Hematopoietic multipotent progenitor cell treated with erythropoietin and hydrocortisone succinate and interleukin-3 and kit ligand, for 4 days (in vitro differentiated cells): ENCODE results near the gene SGIP1.
"Not testable (repeated sequence)": the region's sequence is repeated elsewhere in the genome, so short reads cannot be mapped to it uniquely, and the experiment has no call there.

Experiments
- DNase-seq: peaks from one replicate; pipeline ENCODE4 v3.0.0-alpha.2; 2015

Gene SGIP1

DNA sequence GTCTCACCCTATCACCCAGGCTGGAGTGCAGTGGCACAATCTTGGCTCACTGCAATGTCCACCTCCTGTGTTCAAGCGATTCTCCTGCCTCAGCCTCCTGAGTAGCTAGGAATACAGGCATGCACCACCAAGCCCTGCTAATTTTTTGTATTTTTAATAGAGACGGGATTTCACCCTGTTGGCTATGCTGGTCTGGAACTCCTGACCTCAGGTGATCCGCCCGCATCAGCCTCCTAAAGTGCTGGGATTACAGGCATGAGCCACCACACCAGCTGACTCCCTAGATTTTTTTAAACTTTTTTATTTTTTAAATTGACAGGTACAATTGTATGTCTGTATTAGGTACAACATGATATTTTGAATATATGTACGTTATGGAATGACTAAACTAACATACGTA, 200.6 kb downstream of the SGIP1 start:
- DNase-seq = not testable (repeated sequence)

DNA sequence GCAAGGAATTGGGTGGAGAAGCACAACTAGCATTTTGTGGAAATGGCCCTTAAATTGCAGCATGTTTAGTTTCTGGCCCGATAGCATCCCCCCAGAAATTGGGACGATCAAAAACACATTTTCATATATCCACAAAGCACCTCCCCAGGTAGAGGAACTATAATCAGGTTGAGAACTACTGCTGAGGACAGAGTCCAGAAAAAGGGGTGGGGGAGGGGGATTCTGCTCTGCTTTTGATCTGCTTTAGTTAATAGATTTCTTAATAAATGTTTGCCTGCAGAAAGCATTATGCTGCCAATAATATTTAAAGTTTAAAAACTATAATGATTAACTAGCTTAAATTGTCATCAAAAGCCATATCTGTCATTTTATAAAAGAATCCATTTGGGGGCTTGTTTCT, 203.9 kb downstream of the SGIP1 start:
- no peak for DNase-seq

DNA sequence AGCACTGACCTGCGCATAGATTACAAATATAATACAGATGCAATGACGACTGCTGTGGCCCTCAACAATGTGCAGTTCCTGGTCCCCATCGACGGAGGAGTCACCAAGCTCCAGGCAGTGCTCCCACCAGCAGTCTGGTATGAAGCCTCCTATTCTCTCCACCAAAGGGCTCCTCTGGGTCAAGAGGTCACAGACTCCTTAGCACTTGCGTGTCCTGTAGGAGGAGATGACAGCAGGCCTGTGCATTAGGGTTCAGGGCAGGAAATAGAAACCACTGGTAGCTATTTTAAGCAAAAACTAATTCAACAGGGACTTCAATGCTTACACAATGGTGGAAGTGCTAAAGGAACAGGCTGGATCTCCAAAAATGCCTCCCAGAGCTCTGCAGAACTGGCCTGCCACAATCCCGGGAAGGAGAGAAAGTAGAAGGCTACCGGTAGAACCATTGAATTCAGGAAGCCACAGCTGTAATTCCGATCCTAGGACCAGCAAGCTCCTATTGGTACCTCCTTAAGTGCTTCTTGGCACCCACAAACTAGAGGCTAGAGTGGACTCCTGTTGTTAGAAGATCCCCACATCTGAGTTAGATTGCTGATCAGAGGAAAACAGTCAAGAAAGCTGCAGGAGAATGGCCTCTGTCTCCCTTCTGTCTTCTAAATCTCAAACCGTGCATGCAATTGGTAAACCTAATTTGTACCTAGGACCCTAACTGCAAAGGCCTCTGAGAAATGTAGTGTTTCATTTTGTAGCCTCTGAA, 205.6 kb downstream of the SGIP1 start:
- peak; percentile 33 for DNase-seq

DNA sequence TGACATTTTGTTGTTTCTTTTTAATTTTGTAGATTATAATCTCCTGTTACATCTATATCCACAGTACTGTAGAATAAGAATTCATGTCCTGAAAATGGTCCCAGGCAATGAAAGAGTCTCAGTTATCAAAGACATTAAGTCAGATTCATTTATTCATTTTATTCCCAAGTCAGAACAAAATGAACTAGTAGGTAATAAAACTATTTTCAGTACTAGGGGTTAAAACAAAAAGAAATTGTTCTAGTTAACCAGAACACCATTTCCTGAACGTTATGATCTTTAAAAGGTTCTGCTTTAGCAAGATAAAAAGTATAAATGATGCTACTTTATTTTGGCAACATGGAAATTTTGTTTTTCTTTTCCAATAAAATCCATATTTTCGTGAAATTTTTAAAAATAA, 211.5 kb downstream of the SGIP1 start:
- no peak for DNase-seq

DNA sequence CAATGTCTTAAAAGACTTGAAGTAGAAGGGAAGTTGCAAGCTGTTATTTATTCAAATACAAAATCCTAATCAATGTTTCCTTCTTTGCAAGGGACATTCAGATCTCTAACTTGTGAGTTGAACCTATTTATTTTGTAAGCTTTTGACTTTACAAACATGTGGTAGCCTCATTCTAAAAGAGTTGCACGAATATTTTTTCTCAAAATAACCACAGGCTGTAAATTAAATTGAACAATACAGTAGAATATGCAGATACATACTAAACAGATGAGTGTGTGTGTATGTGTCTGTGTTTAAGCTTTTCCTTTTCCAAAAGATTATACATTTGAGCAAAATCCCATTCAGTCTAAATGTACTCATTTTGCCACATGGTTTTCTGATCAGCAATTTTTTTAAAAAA, 213.5 kb downstream of the SGIP1 start:
- no peak for DNase-seq

DNA sequence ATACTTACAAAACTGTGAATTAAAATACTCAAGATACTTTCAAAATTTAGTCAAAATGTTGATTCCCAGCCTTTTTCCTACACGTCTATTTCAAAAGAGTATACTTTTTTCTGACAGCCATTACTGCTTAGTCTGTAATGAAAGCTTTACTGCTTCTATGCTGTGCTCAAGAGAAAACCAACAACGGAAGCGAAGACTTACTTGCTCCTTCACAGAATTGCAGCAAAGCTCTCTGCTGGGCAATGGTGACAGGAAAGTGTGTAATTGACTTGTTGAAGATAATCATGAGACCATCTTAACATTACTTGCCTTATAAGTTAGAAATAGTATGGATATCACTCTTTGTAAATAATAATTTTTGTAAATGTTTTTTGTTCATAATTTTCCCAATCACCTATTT, 216.6 kb downstream of the SGIP1 start:
- DNase-seq = peak; percentile 68

DNA sequence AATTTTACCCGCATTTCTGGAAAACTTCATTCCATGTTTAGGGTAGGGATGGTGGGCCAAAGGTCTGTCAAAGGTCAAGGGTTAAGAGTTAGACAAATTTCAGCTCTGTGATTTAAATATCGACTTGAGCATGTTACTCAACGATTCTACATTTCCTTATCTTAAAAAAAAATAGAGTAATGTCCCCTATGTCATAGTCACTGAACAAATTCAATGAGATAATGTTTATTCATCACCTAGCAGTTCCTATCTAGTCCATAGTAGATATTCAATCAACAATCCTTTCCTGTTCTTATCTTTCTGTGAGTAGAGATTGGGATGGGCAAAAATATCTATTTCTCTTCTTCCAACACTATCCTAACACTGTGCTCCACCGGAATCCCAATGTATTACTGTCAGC, 217.2 kb downstream of the SGIP1 start:
- no peak for DNase-seq

DNA sequence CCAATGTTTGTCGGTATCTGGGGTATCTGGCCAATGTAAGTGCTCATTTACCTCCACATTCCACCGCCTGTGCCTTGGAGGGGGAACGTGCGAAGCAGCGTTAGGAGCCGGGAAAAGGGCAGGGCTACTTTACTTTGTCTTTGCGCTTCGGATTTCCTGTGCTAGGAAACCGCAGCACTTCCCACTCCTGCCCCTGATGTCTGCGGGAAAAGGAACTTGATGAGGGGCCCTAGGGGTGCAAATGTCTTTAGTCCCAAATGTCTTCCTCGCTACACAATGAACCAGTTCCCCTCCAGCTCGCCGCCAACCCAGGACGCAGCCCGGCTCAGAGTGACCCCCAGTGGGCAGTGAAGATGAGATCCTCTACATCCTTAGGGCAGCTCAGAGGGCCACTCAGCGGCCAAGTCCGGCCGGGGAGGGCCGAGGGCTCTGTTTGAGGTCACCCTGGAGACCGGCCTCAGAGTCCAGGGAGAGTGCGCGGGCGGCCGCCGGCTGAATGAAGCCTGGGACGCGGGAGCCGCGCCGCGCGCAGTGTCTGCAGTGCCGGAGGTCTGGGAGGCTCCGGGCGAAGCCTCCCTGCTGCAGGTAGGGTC, 218.1 kb downstream of the SGIP1 start, which contains the start of gene DYNLT5:
TSS of gene DYNLT5 (plus strand) at position 460 of the 593 bp plus-strand sequence. CDS start 2,200 bp downstream, outside the sequence.
- DNase-seq = peak; percentile 73

DNA sequence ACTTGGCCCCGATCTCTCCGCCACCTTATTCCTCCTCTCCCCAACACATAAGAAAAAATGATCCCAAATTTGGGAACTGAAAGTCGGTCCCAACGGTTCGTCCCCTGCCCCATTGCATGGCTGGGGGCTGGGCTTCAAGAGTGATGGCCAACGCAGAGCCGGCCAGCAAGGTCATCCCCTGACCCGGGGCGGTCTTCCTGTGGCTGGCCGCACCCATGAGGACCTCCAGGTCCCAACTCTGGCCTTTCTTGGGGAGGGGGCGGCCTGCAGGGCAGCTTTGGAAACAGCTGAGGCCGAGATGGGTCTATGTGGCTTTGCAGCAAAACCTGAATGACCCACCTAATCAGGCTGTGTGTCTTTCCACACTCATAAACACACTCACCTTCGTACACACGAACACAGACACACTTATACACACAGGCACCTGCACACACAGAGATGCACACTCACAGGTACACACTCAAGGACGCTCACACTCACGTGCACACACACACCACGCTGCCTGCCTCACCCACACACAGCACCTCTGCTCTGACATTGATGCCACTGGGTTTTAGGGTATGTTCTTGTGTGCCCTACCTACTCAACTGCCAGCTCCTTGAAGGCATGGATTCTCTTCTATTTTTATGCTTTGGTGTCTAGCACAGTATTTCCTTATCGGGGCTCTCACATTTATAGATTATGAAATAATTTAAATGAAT, 218.9 kb downstream of the SGIP1 start:
- no peak for DNase-seq

DNA sequence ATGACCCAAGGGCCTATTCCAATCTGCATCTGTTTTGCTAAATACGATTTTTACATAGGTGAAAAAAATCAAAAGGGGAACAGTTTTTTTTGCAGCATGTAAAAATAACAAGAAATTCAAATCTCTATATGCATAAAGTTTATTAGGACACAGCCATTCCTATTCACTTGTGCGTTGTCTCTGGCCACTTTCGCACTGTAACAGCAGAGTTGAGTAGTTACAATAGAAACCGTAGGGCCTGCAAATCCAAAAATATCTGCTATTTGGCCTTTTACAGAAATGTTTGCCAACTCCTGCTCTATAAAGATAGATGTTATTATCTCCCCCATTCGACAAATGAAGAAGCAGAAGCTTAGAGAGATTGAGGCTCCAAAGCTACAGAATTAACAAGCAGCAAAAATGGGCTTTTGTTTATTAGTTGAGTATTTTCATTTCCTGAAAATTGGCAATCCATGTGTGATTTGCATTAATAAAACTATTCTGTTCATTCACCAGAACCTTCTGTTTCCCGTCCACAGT, 223.8 kb downstream of the SGIP1 start:
- DNase-seq = peak; percentile 51

DNA sequence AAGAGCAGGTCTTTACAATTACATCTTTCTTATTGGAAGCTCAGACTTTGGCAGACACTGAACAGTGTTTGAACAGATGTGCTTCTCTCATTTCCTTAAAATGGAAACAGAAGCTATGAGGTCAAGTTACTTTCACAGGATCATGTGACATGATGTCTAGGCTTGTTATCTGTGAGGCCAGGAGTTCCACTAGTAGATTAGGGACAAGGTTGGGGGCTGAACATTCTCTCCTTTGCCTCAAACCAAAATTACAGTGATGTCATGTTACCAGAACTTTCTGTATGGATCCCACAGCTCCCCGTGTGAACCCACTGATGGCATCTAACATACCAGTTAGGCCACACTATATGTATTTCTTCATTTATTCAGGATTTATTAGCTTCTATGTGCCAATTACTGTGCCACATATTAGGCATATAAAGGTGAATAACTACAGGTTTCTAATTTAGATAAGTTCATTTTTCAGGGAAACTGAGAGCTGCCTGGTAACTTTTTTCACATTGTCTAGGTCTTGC, 224.3 kb downstream of the SGIP1 start:
- peak; percentile 90 for DNase-seq

DNA sequence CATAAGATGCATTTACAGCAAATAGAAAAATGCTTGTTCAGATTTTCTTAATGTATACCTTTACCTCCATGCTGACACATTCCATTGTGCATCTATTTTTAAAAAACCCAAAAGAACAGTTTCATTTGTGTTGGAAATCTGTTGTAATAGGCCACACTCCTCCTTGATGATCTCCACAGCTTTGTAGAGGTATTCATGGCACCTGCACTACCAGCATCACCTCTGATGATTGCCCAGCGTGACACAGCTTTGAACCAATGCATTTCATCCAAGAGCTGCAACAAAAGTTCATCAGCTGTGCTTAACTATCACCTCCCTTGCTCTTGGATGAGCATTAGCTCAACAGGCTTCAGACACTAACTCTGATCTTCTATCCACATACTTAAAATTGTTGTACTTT, 226.6 kb downstream of the SGIP1 start:
- no peak for DNase-seq

DNA sequence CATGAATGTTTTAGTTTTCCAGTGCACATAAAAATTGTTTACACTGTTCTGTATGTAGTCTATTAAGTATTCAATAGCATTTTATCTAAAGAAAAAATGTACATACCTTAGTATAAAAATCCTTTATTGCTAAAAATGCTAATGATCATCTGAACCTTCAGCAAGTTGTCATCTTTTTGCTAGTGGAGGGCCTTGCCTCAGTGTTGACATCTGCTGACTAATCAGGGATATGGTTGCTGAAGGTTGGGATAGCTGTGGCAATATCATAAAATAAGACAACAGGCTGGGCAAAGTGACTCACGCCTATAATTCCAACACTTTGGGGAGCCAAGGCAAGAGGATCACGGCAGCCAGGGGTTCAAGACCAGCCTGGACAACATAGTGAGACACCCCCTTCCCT, 227.3 kb downstream of the SGIP1 start:
- peak; percentile 29 for DNase-seq

DNA sequence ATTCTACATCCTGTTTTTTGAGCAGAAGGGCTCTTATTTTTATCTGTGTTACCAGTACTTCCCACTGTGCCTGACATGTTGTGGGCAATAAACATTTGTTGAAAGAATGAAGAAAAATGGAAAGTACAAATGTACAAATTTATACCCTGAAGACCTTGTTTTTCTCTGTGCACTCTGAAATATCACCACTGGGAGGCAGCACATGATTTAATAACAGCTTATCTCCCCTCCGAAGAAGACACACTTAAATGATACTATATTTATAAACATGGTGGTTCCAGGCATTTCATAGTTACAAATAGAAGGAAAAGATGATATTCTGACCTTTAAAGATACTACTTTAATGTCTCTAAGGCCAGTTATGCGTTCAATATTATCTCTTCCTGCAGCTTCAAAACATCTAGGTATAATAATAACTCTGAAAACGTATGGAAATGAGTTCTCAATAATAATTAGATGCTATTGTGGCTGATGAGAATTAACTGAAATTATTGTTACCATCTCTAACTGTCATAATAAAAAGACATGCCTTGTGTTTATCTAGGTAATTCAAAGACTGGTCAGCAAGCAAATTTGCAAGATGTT, 231.1 kb downstream of the SGIP1 start:
- DNase-seq = peak; percentile 89

DNA sequence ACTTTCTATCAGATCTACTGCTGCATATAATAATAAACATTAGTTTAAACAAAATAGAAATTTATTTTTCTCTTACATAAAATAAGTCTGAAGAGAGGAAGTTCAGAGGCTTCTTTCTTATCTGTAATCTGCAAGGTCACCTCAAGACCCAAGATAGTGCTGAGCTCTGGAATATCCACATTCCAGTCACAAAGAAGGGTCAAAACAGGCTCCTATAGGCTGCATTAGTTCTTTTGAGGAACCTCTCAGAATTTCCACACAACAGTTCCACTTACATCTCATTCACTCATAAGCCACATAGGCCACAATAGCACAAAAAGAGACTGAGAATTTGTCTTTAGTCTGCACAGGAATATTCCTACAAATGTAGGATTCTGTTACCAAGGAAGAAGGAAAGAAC, 233.7 kb downstream of the SGIP1 start:
- DNase-seq = peak; percentile 30

DNA sequence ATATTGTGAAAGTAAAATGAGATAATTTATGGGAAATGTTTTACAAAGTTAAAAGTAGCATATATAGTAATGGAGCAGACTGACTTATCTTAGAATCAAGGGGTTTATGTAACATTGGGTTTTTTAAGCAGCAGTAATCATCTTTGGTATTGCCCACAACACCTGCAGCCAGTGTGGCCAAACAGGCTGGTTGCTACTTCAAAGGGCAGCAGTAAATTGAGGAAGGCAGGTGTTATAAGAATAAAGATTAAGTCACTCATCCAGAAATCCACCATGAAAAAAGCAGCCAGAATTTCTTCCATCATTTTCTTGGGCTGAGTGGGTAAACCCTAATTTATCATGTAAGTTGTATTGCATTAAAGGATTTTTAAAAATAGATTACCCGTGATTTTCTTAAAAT, 235.0 kb downstream of the SGIP1 start:
- DNase-seq = peak; percentile 37

DNA sequence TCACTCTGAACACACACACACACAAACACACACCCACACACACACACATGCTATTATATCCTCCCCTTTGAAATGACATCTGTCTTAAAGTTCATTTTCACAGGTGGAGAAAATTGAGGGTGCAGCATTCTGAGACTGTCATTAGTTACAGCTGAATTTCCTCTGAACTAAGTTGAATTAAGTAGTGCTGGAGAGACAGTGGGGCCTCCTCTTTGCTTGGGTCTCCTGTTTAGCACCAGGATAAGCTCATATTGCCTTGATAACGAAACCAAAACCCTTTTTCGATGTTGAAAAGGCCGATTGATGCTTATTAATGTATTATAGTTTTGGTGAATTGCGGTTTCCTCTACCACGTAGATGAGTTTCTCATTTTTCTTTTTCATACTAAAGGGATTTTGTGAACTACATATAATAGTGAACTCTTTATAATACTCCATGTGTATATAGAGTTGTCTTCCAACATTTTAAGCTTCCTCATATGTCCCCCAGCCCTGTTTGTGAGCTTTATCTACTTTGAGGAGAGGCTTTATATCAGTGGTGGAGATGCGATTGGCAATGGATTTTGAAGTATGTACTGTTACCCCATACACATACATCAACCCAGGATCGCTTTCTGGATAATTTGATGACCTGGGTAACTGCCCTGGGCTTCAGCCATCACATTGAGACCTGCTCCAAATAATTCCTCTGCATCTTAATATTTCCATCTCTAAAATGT, 235.7 kb downstream of the SGIP1 start:
- no peak for DNase-seq

DNA sequence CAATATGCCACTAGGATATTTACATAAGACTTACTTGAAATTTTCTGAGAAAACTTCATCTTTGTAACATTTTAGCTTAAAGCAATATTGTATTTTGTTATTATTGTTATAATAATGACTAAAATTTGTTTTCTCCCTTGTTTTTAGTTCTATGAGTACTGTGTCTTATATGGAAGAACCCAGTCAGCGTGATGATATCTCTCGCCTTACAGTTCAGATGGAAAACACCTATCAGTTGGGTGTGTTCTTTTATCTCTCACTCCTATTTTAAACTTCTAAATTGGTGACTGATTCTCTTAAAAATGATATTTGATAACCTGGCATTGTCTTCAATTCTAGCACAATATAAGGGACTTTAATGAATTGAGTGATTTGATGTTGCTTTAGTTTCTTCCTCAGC, 236.3 kb downstream of the SGIP1 start:
- no peak for DNase-seq

DNA sequence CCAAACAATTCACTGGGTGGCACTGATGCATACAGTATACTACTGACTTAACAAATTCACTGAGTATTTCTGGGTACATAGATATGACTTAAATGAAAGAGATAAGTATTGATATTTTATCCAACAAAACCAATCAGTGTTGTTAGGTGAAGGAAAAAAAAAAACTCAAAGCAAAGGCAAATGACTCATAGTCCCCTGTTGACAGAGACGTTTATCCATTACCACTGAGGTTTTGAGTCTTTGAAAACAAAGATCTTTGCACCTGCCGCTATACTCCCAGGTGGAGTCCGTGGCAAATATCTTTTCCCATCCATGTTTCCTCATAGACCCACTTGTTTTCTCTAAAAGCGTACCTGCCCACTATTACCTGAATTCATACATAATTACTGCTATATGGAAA, 236.7 kb downstream of the SGIP1 start:
- DNase-seq = no peak

DNA sequence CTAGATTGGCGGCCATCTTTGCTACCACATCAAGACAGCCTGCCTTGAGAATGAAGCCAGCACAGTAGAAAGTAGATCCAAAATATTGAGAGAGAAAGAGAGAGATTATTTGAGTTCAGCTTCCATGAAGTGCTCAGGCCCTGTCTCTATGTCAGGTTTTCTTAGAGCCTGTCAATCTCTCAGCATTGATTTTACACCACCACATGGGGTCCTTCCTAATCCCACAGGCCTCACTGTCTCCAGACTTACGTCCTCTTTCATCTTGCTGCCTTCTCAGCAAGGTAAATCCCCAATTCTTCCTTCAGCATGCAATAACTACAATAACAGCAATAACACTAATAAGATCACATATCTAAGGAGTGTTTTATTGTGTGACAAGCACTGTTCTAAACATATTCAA, 239.3 kb downstream of the SGIP1 start:
- no peak for DNase-seq

DNA sequence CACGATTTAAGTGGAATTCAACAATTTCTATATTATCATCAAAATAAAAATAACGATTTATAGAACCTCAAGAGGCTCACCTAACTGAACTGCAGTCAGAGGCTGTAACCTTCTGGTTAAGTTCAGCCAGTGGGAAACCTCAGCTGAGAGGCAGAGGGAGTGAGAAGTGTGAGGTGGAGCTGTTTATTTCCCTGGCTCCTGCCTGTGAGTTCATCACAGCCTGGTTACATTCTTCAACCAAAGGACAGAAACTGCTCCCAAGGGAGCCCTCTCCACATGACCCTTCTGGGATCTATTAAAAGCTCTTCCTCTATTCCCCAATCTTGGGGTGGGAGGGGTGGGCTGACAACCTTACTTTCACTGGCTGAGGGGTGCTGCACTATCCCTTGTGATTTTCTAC, 240.5 kb downstream of the SGIP1 start:
- no peak for DNase-seq

DNA sequence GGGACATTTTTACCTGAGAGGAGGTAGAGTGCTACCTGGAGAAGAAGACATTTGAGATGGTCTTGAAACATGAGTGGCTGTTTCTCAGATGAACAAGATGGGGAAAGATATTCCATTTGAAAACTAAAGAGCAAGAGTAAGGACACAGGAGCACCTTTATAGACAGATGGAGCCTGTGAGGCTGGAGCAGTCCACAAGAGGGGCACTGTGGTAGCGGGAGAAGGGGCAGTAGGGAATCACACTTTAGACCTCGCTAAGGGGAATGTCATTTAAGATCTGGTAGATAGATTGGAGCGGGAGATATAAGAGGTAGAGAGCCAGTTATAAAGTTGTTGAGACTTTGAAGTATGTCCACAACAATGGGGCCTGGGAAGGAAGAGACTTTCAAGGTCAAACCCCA, 241.7 kb downstream of the SGIP1 start:
- no peak for DNase-seq

DNA sequence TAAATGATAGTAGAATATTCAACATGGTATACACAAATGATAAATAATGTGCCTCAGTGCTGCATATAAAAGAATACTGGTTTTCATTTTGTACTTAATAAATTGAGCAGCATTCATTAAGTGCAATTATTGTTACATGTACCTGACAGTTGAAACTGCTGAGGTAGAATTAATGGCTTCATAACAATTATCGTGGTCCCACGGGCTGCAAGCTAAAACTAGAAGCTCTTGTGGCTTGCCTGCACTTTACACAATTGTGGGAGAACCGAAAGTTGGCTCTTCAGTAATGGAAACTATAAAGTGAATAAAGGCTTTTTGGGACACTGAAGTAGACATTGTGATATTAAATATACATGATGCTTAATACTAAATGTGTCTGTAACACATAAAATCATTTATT, 243.9 kb downstream of the SGIP1 start:
- no peak for DNase-seq
